Tibial nerve (tissue), 3 donors: ENCODE data around the gene CCDC87.

Experiments used
- POLR2A ChIP-seq, 2 donors: fragments of 450-650 bp; IDR thresholded peaks; one replicate each; pipeline ENCODE4 v1.6.1; 2017; ENCODE audit warnings: antibody characterized with exemption in 2 of 2, mild to moderate bottlenecking in 2 of 2, moderate library complexity in 2 of 2
- TF ChIP-seq, protein P1 (sequence below), 5 experiments: fragments of 200-600 bp in 3 of 5; fragments of 450-650 bp in 2 of 5; sonication (generic) in 3 of 5; IDR thresholded peaks; one replicate each; pipeline ENCODE4 v1.5.1; 2016 to 2019; ENCODE audit warnings: antibody characterized with exemption in 5 of 5, mild to moderate bottlenecking in 3 of 5, moderate library complexity in 2 of 5

DNA sequence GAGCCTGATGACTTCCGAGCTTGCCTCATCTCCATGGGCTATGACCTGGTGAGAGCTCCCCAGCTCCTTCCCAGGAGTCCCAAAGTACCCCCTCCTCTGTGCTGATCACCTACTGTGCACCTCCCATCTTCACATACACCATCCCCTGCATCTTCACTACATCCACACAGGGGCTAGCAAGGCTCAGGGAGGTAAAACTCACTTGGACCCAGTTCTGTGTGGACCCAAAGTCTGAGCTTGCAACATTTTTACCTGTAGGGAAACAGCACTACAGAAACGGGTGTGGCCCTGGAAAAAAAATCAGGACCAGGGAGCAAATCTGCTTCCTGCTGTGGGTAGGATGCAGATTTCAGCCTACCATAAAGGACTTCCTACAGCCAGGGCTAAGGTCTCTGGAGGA lies 30.6 kb downstream of the CCDC87 start:
- TF ChIP-seq, protein P1, sequence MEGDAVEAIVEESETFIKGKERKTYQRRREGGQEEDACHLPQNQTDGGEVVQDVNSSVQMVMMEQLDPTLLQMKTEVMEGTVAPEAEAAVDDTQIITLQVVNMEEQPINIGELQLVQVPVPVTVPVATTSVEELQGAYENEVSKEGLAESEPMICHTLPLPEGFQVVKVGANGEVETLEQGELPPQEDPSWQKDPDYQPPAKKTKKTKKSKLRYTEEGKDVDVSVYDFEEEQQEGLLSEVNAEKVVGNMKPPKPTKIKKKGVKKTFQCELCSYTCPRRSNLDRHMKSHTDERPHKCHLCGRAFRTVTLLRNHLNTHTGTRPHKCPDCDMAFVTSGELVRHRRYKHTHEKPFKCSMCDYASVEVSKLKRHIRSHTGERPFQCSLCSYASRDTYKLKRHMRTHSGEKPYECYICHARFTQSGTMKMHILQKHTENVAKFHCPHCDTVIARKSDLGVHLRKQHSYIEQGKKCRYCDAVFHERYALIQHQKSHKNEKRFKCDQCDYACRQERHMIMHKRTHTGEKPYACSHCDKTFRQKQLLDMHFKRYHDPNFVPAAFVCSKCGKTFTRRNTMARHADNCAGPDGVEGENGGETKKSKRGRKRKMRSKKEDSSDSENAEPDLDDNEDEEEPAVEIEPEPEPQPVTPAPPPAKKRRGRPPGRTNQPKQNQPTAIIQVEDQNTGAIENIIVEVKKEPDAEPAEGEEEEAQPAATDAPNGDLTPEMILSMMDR (IDR thresholded peaks at IDR 0.05), result no peak
- TF ChIP-seq POLR2A (IDR thresholded peaks at IDR 0.05), result no peak
